Panc1 (cell line): Measurements from ENCODE around the gene CDK12.

Experiments
- TCF7L2 ChIP-seq: IDR thresholded peaks from 2 replicates; pipeline ENCODE4 v1.6.1; 2011; ENCODE audit warnings: mild to moderate bottlenecking, low read depth, low read length, inconsistent platforms
- TF ChIP-seq, protein P1 (sequence below): fragments of 450-650 bp; IDR thresholded peaks from 2 replicates; pipeline ENCODE4 v1.5.1; 2017; ENCODE audit warnings: mild to moderate bottlenecking
- TF ChIP-seq, protein P2 (sequence below), 2 experiments: IDR thresholded peaks; 2 replicates each; pipeline ENCODE4 v1.6.1; 2011 to 2012; ENCODE audit warnings: low read depth in 2 of 2, control low read depth in 1 of 2, low read length in 1 of 2, mild to moderate bottlenecking in 1 of 2, moderate library complexity in 1 of 2; ENCODE audit not compliant: insufficient read depth in 1 of 2

DNA sequence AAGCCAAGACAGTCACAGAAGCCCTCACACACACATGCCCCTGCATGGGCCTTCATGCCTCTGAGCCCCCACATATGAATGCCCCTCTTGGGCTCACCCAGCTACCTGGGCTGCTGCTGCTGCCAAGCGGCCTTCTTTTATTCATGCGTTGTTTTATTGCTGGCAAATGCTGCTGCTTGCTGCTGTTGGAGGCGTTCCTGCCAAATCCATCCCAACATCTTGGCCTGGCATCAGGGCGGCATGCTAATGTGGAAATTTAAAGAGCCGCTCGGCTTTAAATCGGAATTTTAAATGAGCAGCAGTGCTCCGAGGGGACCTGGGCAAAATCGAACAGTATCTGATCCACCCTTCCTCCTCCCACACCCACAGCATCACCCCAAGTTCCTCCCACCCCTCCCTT, 107.4 kb downstream of the CDK12 start:
- TF ChIP-seq, protein P1, sequence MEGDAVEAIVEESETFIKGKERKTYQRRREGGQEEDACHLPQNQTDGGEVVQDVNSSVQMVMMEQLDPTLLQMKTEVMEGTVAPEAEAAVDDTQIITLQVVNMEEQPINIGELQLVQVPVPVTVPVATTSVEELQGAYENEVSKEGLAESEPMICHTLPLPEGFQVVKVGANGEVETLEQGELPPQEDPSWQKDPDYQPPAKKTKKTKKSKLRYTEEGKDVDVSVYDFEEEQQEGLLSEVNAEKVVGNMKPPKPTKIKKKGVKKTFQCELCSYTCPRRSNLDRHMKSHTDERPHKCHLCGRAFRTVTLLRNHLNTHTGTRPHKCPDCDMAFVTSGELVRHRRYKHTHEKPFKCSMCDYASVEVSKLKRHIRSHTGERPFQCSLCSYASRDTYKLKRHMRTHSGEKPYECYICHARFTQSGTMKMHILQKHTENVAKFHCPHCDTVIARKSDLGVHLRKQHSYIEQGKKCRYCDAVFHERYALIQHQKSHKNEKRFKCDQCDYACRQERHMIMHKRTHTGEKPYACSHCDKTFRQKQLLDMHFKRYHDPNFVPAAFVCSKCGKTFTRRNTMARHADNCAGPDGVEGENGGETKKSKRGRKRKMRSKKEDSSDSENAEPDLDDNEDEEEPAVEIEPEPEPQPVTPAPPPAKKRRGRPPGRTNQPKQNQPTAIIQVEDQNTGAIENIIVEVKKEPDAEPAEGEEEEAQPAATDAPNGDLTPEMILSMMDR, result no peak
- TF ChIP-seq, protein P2, sequence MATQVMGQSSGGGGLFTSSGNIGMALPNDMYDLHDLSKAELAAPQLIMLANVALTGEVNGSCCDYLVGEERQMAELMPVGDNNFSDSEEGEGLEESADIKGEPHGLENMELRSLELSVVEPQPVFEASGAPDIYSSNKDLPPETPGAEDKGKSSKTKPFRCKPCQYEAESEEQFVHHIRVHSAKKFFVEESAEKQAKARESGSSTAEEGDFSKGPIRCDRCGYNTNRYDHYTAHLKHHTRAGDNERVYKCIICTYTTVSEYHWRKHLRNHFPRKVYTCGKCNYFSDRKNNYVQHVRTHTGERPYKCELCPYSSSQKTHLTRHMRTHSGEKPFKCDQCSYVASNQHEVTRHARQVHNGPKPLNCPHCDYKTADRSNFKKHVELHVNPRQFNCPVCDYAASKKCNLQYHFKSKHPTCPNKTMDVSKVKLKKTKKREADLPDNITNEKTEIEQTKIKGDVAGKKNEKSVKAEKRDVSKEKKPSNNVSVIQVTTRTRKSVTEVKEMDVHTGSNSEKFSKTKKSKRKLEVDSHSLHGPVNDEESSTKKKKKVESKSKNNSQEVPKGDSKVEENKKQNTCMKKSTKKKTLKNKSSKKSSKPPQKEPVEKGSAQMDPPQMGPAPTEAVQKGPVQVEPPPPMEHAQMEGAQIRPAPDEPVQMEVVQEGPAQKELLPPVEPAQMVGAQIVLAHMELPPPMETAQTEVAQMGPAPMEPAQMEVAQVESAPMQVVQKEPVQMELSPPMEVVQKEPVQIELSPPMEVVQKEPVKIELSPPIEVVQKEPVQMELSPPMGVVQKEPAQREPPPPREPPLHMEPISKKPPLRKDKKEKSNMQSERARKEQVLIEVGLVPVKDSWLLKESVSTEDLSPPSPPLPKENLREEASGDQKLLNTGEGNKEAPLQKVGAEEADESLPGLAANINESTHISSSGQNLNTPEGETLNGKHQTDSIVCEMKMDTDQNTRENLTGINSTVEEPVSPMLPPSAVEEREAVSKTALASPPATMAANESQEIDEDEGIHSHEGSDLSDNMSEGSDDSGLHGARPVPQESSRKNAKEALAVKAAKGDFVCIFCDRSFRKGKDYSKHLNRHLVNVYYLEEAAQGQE (IDR thresholded peaks at IDR 0.05; ENCODE audit: insufficient read depth in 1 of 2, low read depth in 2 of 2, low read length in 1 of 2), result no peak
- no peak for TF ChIP-seq TCF7L2
